Right lobe of liver (tissue), 6 donors: Measurements from ENCODE around the gene EXOSC3. TPM values are rescaled to one million over a fixed set of nuclear protein-coding genes. Genes with fewer than 3 reads are reported as not detected.
"Not testable (repeated sequence)": the region's sequence is repeated elsewhere in the genome, so short reads cannot be mapped to it uniquely, and the experiment has no call there.

ENCODE experiments used
- ATAC-seq, 4 donors: fragments of 200-7000 bp; cut with Tn5 transposase; one replicate each; pipeline ENCODE4 v1.9.1; 2020; ENCODE audit warnings: mild to moderate bottlenecking in 4 of 4, moderate library complexity in 4 of 4
- DNase-seq, 3 donors: peaks; one replicate each; pipeline ENCODE4 v3.0.0-alpha.2; 2020
- H3K27ac ChIP-seq, 3 donors: fragments of 200-600 bp; one replicate each; pipeline ENCODE4 v1.8.0; 2022
- H3K27me3 ChIP-seq, 2 donors: fragments of 200-600 bp; one replicate each; pipeline ENCODE4 v1.8.0; 2022
- H3K36me3 ChIP-seq, 4 donors: fragments of 200-600 bp; sonication (generic) in 1 of 4; one replicate each; pipeline versions ENCODE4 v1.5.1 to v1.8.0; 2017 to 2022; ENCODE audit warnings: control low read depth in 1 of 4
- H3K4me1 ChIP-seq, 4 donors: fragments of 200-600 bp; sonication (generic) in 1 of 4; one replicate each; pipeline versions ENCODE4 v1.5.1 to v1.8.0; 2017 to 2022; ENCODE audit warnings: control low read depth in 1 of 4
- H3K4me3 ChIP-seq, 3 donors: fragments of 200-600 bp; one replicate each; pipeline ENCODE4 v1.8.0; 2022
- H3K9me3 ChIP-seq, 4 donors: fragments of 200-600 bp; sonication (generic) in 1 of 4; one replicate each; pipeline versions ENCODE4 v1.5.1 to v1.8.0; 2017 to 2022; ENCODE audit warnings: control low read depth in 1 of 4
- CTCF ChIP-seq, 4 donors: fragments of 200-600 bp in 3 of 4; fragments of 450-650 bp in 1 of 4; IDR thresholded peaks; one replicate each; pipeline versions ENCODE4 v1.5.1 to v1.8.0; 2016 to 2022; ENCODE audit warnings: antibody characterized with exemption in 4 of 4, mild to moderate bottlenecking in 2 of 4
- POLR2A ChIP-seq: fragments of 450-650 bp; IDR thresholded peaks from one replicate; pipeline ENCODE4 v1.6.1; 2017; ENCODE audit warnings: antibody characterized with exemption, mild to moderate bottlenecking
- WGBS: methylation state at CpG from one replicate; pipeline ENCODE4 v1.1.6; 2018; ENCODE audit warnings: low coverage, low lambda C conversion rate; ENCODE audit not compliant: insufficient coverage; ENCODE audit errors: missing lambda C conversion rate; 5-methylcytosine and 5-hydroxymethylcytosine counted together
- intact Hi-C, 2 donors: fragments of 100-400 bp; cut with DNase I; formaldehyde crosslinking; loops; one replicate each; pipeline versions ENCODE4 v1.11.2 to v1.14.1; 2022
- total RNA-seq, 6 experiments: library from RNA; depleted of rRNA in 2 of 6; stranded (reverse); fragments of >200 nt in 2 of 6; fragmentation: NEBNext Ultra II Directional in 3 of 6; extraction: Animal tissue kit (Norgen Biotek cat#: 25700) in 3 of 6; gene quantifications; one replicate each; pipeline versions ENCODE4 v1.1.0 to v1.2.4, GENCODE V29; 2016 to 2023
- donor health status: DM: no; HTN: yes; CAD: no.
- donor health status: DM: no; HTN: no; CAD: no.
- donor health status: DM: no; HTN: no; CAD: no.
- donor health status: DM: no; HTN: yes; CAD: no.
- donor health status: DM: no; HTN: yes; CAD: no.

The EXOSC3 gene
- total RNA-seq, 6 experiments from 2014 or later, result 13.1 to 17.1 (median 14.7) TPM

DNA sequence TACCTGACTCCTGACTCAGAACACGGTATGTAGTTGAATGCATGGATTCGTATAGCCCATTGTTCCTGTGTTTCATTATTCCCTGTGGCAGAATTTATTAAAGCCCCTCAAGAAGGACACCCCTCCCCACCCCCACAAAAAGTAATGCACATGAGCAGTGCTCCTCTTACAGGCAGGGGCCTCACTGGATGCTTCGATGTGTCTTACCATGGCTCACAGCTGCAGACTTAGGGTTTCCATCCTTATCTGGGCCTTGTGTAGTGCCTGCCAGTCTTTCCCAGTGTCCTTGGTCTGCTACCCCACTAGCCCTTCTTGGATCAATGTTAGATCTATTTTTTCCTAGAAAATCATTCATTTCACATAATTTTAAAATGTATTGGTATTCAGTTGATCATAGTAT, 14.9 kb downstream of the EXOSC3 start:
- no peaks in the 10 kb centered on the region for H3K27me3 ChIP-seq
- no peak overlapping the region for H3K4me3 ChIP-seq
- no peak for TF ChIP-seq POLR2A
- no peak for TF ChIP-seq CTCF (IDR thresholded peaks at IDR 0.05)
- no peak overlapping the region for H3K27ac ChIP-seq
- no peak for DNase-seq
- WGBS, result 96% methylated on average over 3 of the region's 3 CpGs
- intact Hi-C loops, result no loop called here
- H3K4me1 ChIP-seq, result no peaks in the 10 kb centered on the region
- no peak for ATAC-seq
- H3K36me3 ChIP-seq, result peaks cover 0 to 22% (median 2%) of the 10 kb centered on the region in 4 donors
- H3K9me3 ChIP-seq, result no peaks in the 10 kb centered on the region

DNA sequence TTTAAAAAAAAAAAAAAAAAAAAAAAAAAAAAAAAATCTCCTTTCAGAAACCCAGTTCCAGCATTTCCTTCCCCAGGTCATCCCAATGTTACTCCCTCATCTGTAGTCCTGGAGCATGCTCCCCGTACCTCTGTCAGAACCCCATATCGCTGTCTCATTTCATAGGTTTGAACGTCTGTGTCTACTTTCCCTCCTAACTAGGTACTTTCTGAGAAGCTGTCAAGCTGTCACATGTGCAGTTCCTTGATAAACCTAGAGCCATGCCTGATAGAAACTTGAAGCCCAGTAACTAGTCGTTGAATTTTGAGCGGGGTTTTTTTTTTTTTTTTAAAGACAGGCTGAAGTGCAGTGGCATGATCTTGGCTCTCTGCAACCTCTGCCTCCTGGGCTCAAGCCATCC, 15.6 kb downstream of the EXOSC3 start:
- H3K27me3 ChIP-seq, result no peaks in the 10 kb centered on the region
- no peak overlapping the region for H3K27ac ChIP-seq
- H3K4me3 ChIP-seq, result no peak overlapping the region
- H3K9me3 ChIP-seq, result no peaks in the 10 kb centered on the region
- H3K4me1 ChIP-seq, result no peaks in the 10 kb centered on the region
- peaks cover 0 to 22% (median 2%) of the 10 kb centered on the region in 4 donors for H3K36me3 ChIP-seq
- no peak for DNase-seq
- 70% methylated on average over 5 of the region's 5 CpGs for WGBS
- no peak for ATAC-seq
- intact Hi-C loops, result no loop called here
- TF ChIP-seq CTCF (IDR thresholded peaks at IDR 0.05) (no peak), POLR2A (no peak)

DNA sequence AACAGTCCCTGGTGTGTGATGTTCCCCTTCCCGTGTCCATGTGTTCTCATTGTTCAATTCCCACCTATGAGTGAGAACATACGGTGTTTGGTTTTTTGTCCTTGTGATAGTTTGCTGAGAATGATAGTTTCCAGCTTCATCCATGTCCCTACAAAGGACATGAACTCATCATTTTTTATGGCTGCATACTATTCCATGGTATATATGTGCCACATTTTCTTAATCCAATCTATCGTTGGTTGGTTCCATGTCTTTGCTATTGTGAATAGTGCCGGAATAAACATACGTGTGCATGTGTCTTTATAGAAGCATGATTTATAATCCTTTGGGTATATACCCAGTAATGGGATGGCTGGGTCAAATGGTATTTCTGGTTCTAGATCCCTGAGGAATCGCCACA, 19.6 kb downstream of the EXOSC3 start:
- WGBS, result 78% methylated on average over 5 of the region's 6 CpGs
- ATAC-seq, DNase-seq, H3K9me3 ChIP-seq, intact Hi-C loops, H3K4me3 ChIP-seq, H3K36me3 ChIP-seq, H3K4me1 ChIP-seq, H3K27me3 ChIP-seq, H3K27ac ChIP-seq: not testable (repeated sequence)

- H3K36me3 ChIP-seq, result no peaks in the 10 kb centered on the region
- no peak overlapping the region for H3K4me3 ChIP-seq
- no peak for ATAC-seq
- H3K4me1 ChIP-seq, result no peaks in the 10 kb centered on the region
- no peak for DNase-seq
- no peak for TF ChIP-seq POLR2A
- TF ChIP-seq CTCF (IDR thresholded peaks at IDR 0.05), result no peak
- no peaks in the 10 kb centered on the region for H3K9me3 ChIP-seq
- 63% methylated on average over 2 of the region's 3 CpGs for WGBS
- no peaks in the 10 kb centered on the region for H3K27me3 ChIP-seq
- intact Hi-C loops, result no loop called here
- H3K27ac ChIP-seq, result no peak overlapping the region
Measured at GRCh38 chr9:37761511-37761910, 23.4 kb downstream of the EXOSC3 start.

GRCh38 chr9:37760416-37761161, 24.3 kb downstream of the EXOSC3 start:
- Histone ChIP-seq H3K4me3 (no peak overlapping the region), H3K36me3 (no peaks in the 10 kb centered on the region), H3K4me1 (no peaks in the 10 kb centered on the region), H3K9me3 (no peaks in the 10 kb centered on the region), H3K27ac (no peak overlapping the region), H3K27me3 (no peaks in the 10 kb centered on the region)
- ATAC-seq, result peak in 1 of 4 donors; percentile 72
- no peak for TF ChIP-seq CTCF (IDR thresholded peaks at IDR 0.05)
- no peak for TF ChIP-seq POLR2A
- no peak for DNase-seq
- WGBS, result 78% methylated on average over 7 of the region's 7 CpGs
- intact Hi-C loops, result no loop called here
